Measurements from ENCODE around the gene TSPY8.
"Not testable (repeated sequence)": the region's sequence is repeated elsewhere in the genome, so short reads cannot be mapped to it uniquely, and the experiment has no call there.

The TSPY8 gene, protein sequence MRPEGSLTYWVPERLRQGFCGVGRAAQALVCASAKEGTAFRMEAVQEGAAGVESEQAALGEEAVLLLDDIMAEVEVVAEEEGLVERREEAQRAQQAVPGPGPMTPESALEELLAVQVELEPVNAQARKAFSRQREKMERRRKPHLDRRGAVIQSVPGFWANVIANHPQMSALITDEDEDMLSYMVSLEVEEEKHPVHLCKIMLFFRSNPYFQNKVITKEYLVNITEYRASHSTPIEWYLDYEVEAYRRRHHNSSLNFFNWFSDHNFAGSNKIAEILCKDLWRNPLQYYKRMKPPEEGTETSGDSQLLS

DNA sequence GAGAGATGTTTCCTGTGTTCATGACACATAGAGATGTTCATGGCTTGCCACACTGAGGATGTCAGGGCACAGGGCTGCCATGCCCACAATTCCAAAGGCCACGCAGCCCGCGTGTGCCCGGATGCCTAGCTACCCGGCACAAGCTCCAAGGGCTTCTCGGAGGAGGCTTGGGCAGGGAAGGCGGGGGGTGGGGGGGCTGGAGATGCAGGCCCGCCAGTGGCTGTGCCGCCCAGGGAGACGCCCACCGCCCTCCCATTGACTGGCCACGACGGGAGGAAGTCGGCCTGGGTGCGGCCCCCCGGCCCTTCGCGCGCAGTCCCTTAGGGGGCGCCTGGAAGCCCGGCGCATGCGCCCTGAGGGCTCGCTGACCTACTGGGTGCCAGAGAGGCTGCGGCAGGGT is at the start of gene TSPY8:
Gene TSPY8 (plus strand): TSS at position 301 of the 400 bp plus-strand sequence. CDS start 46 bp downstream, at position 347.
- DNase-seq (ENCODE audit: low spot score), result not testable (repeated sequence)

DNA sequence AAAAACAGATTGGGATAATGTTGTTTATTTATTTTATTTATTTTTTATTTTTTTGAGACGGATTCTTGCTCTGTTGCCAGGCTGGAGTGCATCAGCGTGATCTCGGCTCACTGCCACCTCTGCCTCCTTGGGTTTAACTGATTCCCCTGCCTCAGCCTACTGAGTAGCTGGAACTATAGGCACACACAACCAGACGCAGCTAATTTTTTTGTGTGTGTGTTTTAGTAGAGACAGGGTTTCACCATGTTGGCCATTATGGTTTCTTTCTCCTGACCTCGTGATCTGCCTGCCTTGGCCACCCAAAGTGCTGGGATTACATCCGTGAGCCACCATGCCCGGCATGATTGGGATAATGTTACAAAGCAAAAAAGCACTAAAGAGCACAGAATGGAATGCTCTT is 36.6 kb upstream of the TSPY8 start:
- no peak for DNase-seq (ENCODE audit: low spot score)

DNA sequence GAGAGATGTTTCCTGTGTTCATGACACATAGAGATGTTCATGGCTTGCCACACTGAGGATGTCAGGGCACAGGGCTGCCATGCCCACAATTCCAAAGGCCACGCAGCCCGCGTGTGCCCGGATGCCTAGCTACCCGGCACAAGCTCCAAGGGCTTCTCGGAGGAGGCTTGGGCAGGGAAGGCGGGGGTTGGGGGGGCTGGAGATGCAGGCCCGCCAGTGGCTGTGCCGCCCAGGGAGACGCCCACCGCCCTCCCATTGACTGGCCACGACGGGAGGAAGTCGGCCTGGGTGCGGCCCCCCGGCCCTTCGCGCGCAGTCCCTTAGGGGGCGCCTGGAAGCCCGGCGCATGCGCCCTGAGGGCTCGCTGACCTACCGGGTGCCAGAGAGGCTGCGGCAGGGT is 20.4 kb upstream of the TSPY8 start, which contains the start of gene TSPY4:
Gene TSPY4 (plus strand): TSS at position 301 of the 400 bp plus-strand sequence. CDS start 46 bp downstream, at position 347.
- not testable (repeated sequence) for DNase-seq (ENCODE audit: low spot score)

DNA sequence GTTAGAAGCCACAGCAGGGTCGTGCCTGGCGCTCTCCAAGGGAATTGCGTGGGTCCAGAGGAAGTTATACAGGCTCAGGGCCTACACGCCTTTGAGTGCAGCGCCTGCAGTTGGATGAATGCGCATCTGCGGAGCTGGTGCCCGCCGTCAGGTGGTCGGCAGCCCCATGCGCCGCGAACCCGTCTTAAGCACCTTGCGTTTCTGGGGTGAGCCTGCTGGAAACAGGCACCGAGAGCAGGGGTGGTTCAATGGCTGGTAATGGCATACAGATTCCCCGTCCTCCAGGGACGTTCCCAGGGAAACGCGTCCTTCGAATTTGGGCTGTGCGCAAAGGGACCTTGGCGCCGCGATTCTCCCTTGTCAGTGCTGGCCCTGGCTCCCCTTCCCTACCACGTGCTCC is 38.9 kb downstream of the TSPY8 start:
- not testable (repeated sequence) for DNase-seq (ENCODE audit: low spot score)

DNA sequence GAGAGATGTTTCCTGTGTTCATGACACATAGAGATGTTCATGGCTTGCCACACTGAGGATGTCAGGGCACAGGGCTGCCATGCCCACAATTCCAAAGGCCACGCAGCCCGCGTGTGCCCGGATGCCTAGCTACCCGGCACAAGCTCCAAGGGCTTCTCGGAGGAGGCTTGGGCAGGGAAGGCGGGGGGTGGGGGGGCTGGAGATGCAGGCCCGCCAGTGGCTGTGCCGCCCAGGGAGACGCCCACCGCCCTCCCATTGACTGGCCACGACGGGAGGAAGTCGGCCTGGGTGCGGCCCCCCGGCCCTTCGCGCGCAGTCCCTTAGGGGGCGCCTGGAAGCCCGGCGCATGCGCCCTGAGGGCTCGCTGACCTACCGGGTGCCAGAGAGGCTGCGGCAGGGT is 40.5 kb downstream of the TSPY8 start, which contains the start of gene TSPY3:
Gene TSPY3 (plus strand): TSS at position 301 of the 400 bp plus-strand sequence. CDS start 46 bp downstream, at position 347.
- DNase-seq (ENCODE audit: low spot score), result not testable (repeated sequence)
